ENCODE data around the gene SMIM14. TPM values are rescaled to one million over a fixed set of nuclear protein-coding genes. Genes with fewer than 3 reads are reported as not detected.

Gene SMIM14
- total RNA-seq, 2 donors from 2014 or later: 4.4 to 8.6 TPM

DNA sequence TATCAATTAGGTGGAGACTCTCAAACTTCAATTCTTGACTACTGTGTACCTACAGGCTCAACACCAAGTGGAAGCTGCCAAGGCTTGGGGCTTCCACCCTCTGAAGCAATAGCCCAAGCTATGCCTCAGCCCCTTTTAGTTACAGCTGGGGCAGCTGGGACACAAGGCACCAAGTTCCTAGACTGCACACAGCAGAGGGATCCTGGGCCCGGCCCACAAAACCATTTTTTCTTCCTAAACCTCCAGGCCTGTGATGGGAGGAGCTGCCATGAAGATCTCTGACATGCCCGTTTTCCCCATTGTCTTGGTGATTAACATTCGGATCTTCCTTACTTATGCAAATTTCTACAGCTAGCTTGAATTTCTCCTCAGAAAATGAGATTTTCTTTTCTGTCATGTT is 108.0 kb downstream of the SMIM14 start:
- DNase-seq (no peak), ATAC-seq (replicated peaks in 1 of 2) (no peak)
- Mint-ChIP-seq H3K27ac (no peak overlapping the region), H3K4me3 (no peak overlapping the region), H3K4me1 (ENCODE audit: low read depth) (peaks cover 18% of the 10 kb centered on the region), H3K9me3 (peaks cover 13 to 22% of the 10 kb centered on the region in 2 donors), H3K27me3 (ENCODE audit: low read depth) (no peaks in the 10 kb centered on the region), H3K36me3 (ENCODE audit: insufficient read depth in 2 of 2) (peaks cover 20 to 25% of the 10 kb centered on the region in 2 donors)

DNA sequence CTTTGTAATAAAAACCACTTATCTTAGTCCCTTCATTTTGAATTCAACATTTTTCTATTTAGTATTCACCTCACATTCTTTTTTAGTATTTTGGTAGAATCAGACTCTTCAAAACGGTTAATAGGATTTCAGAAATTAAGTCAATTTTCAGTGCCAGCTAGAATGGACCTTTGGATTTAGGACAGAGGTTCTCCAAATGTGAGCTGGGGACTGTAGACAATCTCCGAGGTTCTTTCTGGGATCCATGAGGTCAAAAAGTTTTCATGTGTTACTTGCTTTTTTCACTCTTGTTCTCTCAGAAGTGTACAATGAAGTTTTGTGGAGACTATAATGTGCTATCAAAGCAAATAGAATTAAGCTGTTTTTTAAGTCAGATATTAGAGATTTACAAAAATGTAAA is 109.1 kb downstream of the SMIM14 start:
- H3K4me1 Mint-ChIP-seq (ENCODE audit: low read depth): peaks cover 21% of the 10 kb centered on the region
- ATAC-seq (replicated peaks in 1 of 2): no peak
- no peak overlapping the region for H3K27ac Mint-ChIP-seq
- peaks cover 20 to 25% of the 10 kb centered on the region in 2 donors for H3K36me3 Mint-ChIP-seq (ENCODE audit: insufficient read depth in 2 of 2)
- peaks cover 13 to 22% of the 10 kb centered on the region in 2 donors for H3K9me3 Mint-ChIP-seq
- DNase-seq: no peak
- H3K27me3 Mint-ChIP-seq (ENCODE audit: low read depth): no peaks in the 10 kb centered on the region
- H3K4me3 Mint-ChIP-seq: no peak overlapping the region

DNA sequence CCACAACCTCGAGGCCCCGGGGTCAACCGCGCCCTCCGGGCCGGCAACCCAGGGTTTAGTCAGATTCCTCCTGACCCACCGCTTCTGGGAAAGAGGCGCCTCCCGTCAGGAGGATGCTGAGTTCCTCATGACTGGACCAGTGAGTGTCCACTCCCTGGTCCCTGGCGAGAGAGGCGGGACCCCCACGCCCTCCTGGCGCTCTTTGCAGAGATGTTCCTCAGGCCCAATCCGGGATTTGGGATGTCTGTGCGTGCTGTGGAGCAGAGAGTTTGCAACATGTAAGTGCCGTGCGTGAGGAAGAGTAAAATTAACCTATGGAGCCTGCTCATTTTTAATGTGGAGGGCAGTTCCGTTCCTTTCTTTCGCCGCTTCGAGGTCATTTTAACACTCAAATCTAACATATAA is 110.6 kb downstream of the SMIM14 start:
- Mint-ChIP-seq H3K36me3 (ENCODE audit: insufficient read depth in 2 of 2) (peaks cover 20 to 25% of the 10 kb centered on the region in 2 donors), H3K27ac (peak overlapping the region; percentile 86), H3K4me3 (peak overlapping the region; percentile 98 to 99), H3K27me3 (ENCODE audit: low read depth) (no peaks in the 10 kb centered on the region), H3K4me1 (ENCODE audit: low read depth) (peaks cover 21% of the 10 kb centered on the region), H3K9me3 (peaks cover 13 to 22% of the 10 kb centered on the region in 2 donors)
- DNase-seq: no peak
- ATAC-seq (replicated peaks in 1 of 2): no peak

DNA sequence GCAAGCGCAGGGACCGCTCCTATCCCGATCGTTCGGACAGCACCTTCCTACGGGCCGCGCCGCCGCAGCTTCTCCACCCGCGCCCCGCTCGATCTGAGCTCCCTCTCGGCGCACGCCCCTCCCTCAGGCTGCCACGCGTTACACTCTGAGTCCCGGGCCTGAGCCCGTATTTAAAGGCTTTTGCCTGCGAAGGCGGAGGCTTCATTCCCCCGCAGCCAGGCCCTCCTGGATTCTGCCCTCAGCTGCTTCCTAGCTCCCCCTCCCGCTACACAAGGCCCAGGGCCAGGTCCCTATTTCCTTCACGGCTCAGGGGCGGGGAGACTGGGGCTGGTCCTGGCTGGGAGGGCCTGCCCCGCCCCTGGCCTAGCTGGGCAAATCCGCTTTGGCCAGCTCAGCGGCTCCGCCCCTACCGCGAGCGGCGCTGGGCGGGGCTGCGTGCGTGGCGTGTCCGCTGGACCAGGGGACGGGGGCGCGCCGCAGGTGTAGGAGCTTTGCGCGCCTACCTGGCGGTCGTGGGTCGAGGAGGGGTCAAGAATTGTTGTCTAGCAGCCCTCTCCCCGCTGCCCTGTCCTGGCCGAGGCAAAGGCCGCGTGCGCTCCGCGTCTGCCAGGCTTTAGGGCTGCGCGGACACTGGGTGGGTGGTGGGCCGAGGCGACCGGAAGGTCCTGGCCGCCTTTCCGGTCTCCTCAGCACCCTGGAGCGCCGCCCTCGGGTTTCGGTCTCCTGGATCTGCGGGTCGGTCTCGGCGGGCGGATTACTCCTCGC is 111.2 kb downstream of the SMIM14 start, which contains the start of gene UGDH:
Gene UGDH (minus strand): TSS at position 144 of the 765 bp plus-strand sequence. CDS start 5,927 bp downstream, outside the sequence.
- peak within 1 kb of the TSS; percentile 95 for H3K27ac Mint-ChIP-seq
- peaks cover 21% of the 10 kb centered on the region for H3K4me1 Mint-ChIP-seq (ENCODE audit: low read depth)

DNA sequence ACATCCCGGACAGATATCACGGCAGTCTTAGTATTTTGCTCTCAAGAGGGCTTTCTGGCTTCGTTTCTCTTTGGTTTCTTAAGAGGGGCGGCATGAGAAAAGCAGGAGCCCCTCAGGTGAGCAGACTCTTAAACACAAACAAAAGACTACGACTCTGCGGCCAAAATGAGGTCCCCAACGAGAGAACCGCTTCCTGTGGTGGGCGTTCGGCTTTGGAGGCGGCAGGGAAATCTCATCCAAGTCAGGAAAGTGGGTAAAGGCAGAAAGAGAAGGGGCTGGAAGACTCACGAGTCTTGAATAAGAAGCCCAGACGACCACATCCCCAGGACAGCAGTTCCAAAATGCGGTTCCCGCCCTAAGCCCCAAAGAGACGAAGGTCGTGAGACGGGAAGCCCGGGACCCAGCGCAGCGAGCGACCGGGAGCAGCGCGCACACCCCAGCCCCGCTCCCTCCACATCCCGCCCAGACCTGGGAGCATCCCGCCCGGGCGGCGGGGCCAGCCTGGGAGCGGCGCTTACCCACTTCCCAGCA is 111.8 kb downstream of the SMIM14 start:
- peak; percentile 50 to 52 for DNase-seq
- H3K4me3 Mint-ChIP-seq: peak overlapping the region; percentile 98 to 99
- H3K27ac Mint-ChIP-seq: peak overlapping the region; percentile 95
- peaks cover 21% of the 10 kb centered on the region for H3K4me1 Mint-ChIP-seq (ENCODE audit: low read depth)
- ATAC-seq (replicated peaks in 1 of 2): no peak
- peaks cover 13 to 16% of the 10 kb centered on the region in 2 donors for H3K36me3 Mint-ChIP-seq (ENCODE audit: insufficient read depth in 2 of 2)
- H3K9me3 Mint-ChIP-seq: peaks cover 8 to 14% of the 10 kb centered on the region in 2 donors
- H3K27me3 Mint-ChIP-seq (ENCODE audit: low read depth): no peaks in the 10 kb centered on the region

More for the DNA sequence above, 111.2 kb downstream of the SMIM14 start, which contains the start of gene UGDH:
- ATAC-seq (replicated peaks in 1 of 2): peak; percentile 98 to 99
- DNase-seq: peak; percentile 95 to 97
- Mint-ChIP-seq H3K36me3 (ENCODE audit: insufficient read depth in 2 of 2) (peaks cover 18 to 22% of the 10 kb centered on the region in 2 donors), H3K27me3 (ENCODE audit: low read depth) (no peaks in the 10 kb centered on the region), H3K9me3 (peaks cover 11 to 19% of the 10 kb centered on the region in 2 donors), H3K4me3 (peak within 1 kb of the TSS; percentile 98 to 99)

DNA sequence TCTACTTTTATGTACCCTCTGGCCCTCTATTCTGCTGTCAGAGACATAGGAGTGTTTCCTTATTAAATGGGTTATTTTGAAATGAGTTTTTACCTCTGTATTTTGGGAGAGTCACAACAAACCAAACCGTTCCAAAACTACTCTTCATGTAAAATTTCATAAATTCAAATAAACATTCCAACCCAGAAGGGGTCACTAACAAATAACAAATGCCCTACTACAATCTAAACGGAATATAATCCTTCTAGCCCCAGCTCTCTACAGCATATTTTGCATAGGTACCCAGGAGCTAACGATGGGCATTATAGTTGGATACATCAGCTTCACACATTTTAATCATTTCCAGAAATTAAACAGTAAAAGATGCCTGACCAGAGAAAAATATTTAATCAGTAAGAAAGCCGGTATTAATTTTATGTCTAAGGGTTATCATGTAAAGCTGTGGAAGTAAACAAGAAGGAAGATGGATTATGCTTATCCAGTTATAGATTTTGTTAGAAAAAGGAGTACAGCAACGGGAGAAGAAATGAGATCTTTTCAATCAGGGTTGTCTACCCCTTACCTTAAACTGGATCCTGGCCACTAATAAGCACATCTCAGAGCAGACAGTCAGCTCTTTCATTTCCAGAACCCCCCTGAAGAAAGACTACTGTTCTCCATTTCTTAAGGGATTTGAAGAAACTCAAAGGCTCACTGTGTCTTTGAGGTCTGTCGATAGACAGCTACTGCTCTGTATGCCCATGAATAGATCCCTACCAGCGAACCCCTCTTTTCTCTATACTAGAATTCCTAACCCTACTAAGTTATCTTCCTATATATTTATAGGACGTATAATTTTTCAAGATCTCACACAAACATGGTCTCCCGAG is 112.6 kb downstream of the SMIM14 start:
- no peak for DNase-seq
- peaks cover 8 to 10% of the 10 kb centered on the region in 2 donors for H3K36me3 Mint-ChIP-seq (ENCODE audit: insufficient read depth in 2 of 2)
- ATAC-seq (replicated peaks in 1 of 2): no peak
- peak overlapping the region; percentile 95 for H3K27ac Mint-ChIP-seq
- H3K4me1 Mint-ChIP-seq (ENCODE audit: low read depth): peaks cover 21% of the 10 kb centered on the region
- peak overlapping the region; percentile 98 to 99 for H3K4me3 Mint-ChIP-seq
- H3K9me3 Mint-ChIP-seq: peaks cover 3 to 8% of the 10 kb centered on the region in 2 donors
- no peaks in the 10 kb centered on the region for H3K27me3 Mint-ChIP-seq (ENCODE audit: low read depth)

DNA sequence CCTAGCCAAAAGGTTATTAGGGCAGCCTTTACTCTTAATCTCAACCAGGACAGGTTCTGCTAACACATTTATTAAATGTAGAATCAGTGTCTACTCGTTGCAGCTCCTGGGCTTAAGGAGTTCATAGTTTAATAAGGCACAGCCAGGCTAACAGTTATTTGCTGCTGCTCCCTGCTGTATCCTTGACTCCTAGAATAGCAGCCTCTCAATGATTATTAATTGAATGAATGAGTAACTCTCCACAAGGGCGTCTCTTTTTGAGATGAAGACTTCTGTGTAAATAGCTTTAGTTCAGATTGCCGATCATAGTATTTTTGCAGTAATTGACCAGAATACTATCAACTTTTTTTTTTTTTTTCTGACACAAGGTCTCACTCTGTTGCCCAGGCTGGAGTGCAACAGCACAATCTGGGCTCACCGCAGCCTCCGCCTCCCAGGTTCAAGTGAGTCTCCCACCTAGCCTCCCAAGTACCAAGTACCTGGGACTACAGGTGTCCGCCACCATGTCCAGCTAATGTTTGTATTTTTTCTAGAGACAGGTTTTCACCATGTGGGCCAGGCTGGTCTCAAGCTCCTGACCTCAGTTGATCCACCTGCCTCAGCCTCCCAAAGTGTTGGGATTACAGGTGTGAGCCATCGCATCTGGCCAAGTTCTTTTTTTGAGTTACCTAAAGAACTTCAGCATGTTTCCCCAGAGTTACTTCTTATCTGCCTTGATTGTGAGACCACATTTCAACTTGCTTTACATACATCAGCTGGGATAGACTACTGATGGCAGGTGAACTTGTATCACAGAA is 114.3 kb downstream of the SMIM14 start:
- ATAC-seq (replicated peaks in 1 of 2): no peak
- H3K27ac Mint-ChIP-seq: no peak overlapping the region
- DNase-seq: no peak
- no peaks in the 10 kb centered on the region for H3K27me3 Mint-ChIP-seq (ENCODE audit: low read depth)
- peaks cover 0 to 4% of the 10 kb centered on the region in 2 donors for H3K36me3 Mint-ChIP-seq (ENCODE audit: insufficient read depth in 2 of 2)
- H3K4me3 Mint-ChIP-seq: no peak overlapping the region
- peaks cover 21% of the 10 kb centered on the region for H3K4me1 Mint-ChIP-seq (ENCODE audit: low read depth)
- no peaks in the 10 kb centered on the region for H3K9me3 Mint-ChIP-seq

DNA sequence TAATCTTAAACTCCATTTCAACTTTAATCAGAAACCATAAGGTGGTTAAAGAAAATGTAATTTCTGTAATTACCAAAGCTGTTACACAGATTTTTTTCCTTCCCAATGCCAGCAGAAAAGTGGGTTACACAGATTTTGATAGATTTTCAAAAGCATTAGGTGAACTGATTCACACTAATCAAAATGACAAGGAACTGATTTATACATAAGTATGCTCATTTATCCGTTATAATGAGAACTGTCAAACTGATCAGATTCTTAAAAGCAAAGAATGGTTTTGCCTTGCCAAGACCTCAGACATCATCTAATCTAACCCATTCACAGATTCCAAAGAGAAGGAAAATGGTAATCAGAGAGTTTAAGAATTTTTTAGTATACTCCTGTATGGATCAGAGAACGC is 116.6 kb downstream of the SMIM14 start:
- ATAC-seq (replicated peaks in 1 of 2) (no peak), DNase-seq (no peak)
- Mint-ChIP-seq H3K4me3 (no peak overlapping the region), H3K36me3 (ENCODE audit: insufficient read depth in 2 of 2) (peaks cover 0 to 2% of the 10 kb centered on the region in 2 donors), H3K27ac (no peak overlapping the region), H3K4me1 (ENCODE audit: low read depth) (peaks cover 13% of the 10 kb centered on the region), H3K27me3 (ENCODE audit: low read depth) (no peaks in the 10 kb centered on the region), H3K9me3 (no peaks in the 10 kb centered on the region)

DNA sequence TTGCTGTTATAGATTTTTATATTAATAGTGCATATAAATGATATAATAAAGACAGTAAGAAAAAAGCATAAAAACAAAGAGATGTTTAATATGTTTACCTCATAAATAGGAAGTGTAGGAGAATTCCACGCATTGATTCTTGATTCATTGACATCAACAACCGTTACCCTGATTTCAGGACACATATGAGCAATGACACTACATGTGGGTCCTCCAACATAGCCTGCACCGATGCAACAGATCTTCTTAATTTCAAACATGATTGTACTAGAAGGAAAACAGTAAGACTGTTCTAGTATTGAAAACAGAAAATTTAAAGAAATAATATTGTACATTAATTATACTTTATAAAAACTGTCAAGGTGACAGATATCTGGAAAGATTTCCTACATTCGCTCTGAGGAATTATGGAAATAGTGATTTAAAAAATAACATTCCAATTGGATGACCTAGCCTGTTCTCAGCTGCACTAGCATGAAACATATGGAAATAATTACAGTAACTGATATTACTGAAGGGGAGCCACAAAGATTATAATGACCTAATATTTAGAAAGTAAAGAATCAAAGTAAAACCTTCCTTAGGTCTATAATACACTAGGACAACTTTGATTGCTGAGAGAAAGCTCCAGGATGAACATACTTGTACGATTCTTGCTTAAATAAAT is 117.3 kb downstream of the SMIM14 start:
- Mint-ChIP-seq H3K4me3 (no peak overlapping the region), H3K27me3 (ENCODE audit: low read depth) (no peaks in the 10 kb centered on the region), H3K27ac (no peak overlapping the region), H3K36me3 (ENCODE audit: insufficient read depth in 2 of 2) (no peaks in the 10 kb centered on the region), H3K4me1 (ENCODE audit: low read depth) (peaks cover 10% of the 10 kb centered on the region), H3K9me3 (no peaks in the 10 kb centered on the region)
- DNase-seq (no peak), ATAC-seq (replicated peaks in 1 of 2) (no peak)

DNA sequence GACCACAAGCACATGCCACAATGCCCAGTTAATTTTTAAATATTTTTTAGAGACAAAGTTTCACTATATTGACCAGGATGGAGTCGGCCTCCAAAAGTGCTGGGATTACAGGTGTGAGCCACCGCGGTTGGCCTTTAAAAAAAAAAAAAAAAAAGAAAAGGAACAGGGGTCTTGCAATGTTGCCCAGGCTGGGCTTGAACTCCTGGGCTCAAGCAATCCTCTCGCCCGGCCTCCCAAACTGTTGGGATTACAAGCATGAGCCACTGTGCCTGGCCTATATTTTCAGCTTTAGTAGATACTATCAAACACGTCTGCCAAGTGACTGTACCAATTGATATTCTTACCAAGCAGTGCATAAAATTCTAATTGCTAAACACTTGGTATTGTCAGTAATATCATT is 120.2 kb downstream of the SMIM14 start:
- Mint-ChIP-seq H3K27ac (no peak overlapping the region), H3K4me3 (no peak overlapping the region), H3K36me3 (ENCODE audit: insufficient read depth in 2 of 2) (peaks cover 0 to 2% of the 10 kb centered on the region in 2 donors), H3K27me3 (ENCODE audit: low read depth) (no peaks in the 10 kb centered on the region), H3K9me3 (no peaks in the 10 kb centered on the region), H3K4me1 (ENCODE audit: low read depth) (no peaks in the 10 kb centered on the region)
- DNase-seq: no peak
- no peak for ATAC-seq (replicated peaks in 1 of 2)

DNA sequence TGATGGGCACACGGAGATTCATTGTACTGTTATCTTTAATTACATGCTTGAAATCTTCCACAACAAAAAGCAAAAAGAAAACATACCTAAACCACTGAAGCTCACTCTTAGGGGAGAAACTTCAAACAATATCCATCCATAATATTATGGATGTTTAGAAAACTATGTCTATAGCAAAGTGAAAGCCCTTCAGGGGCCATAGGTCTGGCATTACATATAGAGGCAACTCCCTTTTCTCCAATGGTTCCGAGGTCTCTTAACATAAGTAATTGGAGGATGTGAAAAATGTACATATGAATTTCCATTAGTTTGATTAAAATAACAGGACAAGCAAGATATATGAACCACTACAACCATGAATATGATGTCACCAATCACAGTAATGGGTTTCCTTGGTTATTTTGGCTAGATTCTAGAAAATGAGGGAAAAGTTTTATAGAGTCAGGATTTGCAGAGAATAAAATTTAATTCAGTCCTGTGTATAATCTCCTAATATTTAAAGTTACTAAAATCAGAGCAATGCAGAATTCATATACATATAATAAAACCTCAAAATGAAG is 122.2 kb downstream of the SMIM14 start:
- no peak overlapping the region for H3K27ac Mint-ChIP-seq
- no peaks in the 10 kb centered on the region for H3K27me3 Mint-ChIP-seq (ENCODE audit: low read depth)
- DNase-seq (no peak), ATAC-seq (replicated peaks in 1 of 2) (no peak)
- H3K9me3 Mint-ChIP-seq: no peaks in the 10 kb centered on the region
- H3K4me1 Mint-ChIP-seq (ENCODE audit: low read depth): no peaks in the 10 kb centered on the region
- no peak overlapping the region for H3K4me3 Mint-ChIP-seq
- peaks cover 0 to 5% of the 10 kb centered on the region in 2 donors for H3K36me3 Mint-ChIP-seq (ENCODE audit: insufficient read depth in 2 of 2)
